Thoracic aorta (tissue), 2 donors: ENCODE results near the gene OR52E1. TPM values are rescaled to one million over a fixed set of nuclear protein-coding genes. Genes with fewer than 3 reads are reported as not detected.
"Not testable (repeated sequence)": the region's sequence is repeated elsewhere in the genome, so short reads cannot be mapped to it uniquely, and the experiment has no call there.

Experiments used
- ATAC-seq: fragments of 150-250 bp; one replicate; pipeline ENCODE4 v1.8.0; 2017; ENCODE audit warnings: low read depth; ENCODE audit not compliant: insufficient number of reproducible peaks, low FRiP score
- DNase-seq: peaks from one replicate; pipeline ENCODE4 v3.0.0-alpha.2; 2020; ENCODE audit warnings: low spot score
- H3K27ac ChIP-seq, 2 donors: fragments of 200-600 bp; sonication (generic); 1 replicate in 1 of 2; 2 replicates in 1 of 2; pipeline ENCODE4 v1.5.1; 2016; ENCODE audit warnings: mild to moderate bottlenecking in 2 of 2, moderate library complexity in 2 of 2
- H3K27me3 ChIP-seq: fragments of 200-600 bp; sonication (generic); replicated peaks from 2 replicates; pipeline ENCODE4 v1.6.0; 2016; ENCODE audit warnings: mild to moderate bottlenecking; ENCODE audit not compliant: insufficient read depth
- H3K36me3 ChIP-seq: fragments of 200-600 bp; sonication (generic); one replicate; pipeline ENCODE4 v1.5.1; 2016
- H3K4me1 ChIP-seq, 2 donors: fragments of 200-600 bp; sonication (generic); 1 replicate in 1 of 2; 2 replicates in 1 of 2; pipeline versions ENCODE4 v1.5.1 to v1.6.0; 2016; ENCODE audit warnings: low read depth in 2 of 2, mild to moderate bottlenecking in 1 of 2; ENCODE audit not compliant: control insufficient read depth in 1 of 2
- H3K4me3 ChIP-seq: fragments of 200-600 bp; sonication (generic); 2 replicates; pipeline ENCODE4 v1.5.1; 2016; ENCODE audit warnings: mild to moderate bottlenecking
- H3K9me3 ChIP-seq: fragments of 200-600 bp; sonication (generic); 2 replicates; pipeline ENCODE4 v1.5.1; 2016
- CTCF ChIP-seq: fragments of 200-600 bp; sonication (generic); IDR thresholded peaks from one replicate; pipeline ENCODE4 v1.5.1; 2019; ENCODE audit warnings: antibody characterized with exemption
- total RNA-seq, 2 donors: library from RNA; depleted of rRNA; stranded (reverse); fragments of >200 nt; gene quantifications; one replicate each; pipeline versions ENCODE4 v1.1.0 to v1.2.3, GENCODE V29; 2016

Gene OR52E1
- total RNA-seq, 2 donors from 2014 or later: not detected

GRCh38 chr11:5040876-5041275 is 28.5 kb upstream of the OR52E1 start:
- ATAC-seq (no peak), DNase-seq (no peak)
- no peak for TF ChIP-seq CTCF

GRCh38 chr11:5042091-5042490 is 27.3 kb upstream of the OR52E1 start:
- DNase-seq (no peak), ATAC-seq (no peak)
- no peaks in the 10 kb centered on the region for H3K36me3 ChIP-seq
- H3K9me3 ChIP-seq: no peaks in the 10 kb centered on the region
- no peak for TF ChIP-seq CTCF
- no peaks in the 10 kb centered on the region for H3K27me3 ChIP-seq
- H3K4me1 ChIP-seq: no peaks in the 10 kb centered on the region
- H3K4me3 ChIP-seq: no peak overlapping the region
- no peak overlapping the region for H3K27ac ChIP-seq

More at GRCh38 chr11:5040876-5041275, 28.5 kb upstream of the OR52E1 start:
- no peak overlapping the region for H3K4me3 ChIP-seq
- no peaks in the 10 kb centered on the region for H3K9me3 ChIP-seq
- no peaks in the 10 kb centered on the region for H3K27me3 ChIP-seq
- no peaks in the 10 kb centered on the region for H3K4me1 ChIP-seq
- no peaks in the 10 kb centered on the region for H3K36me3 ChIP-seq
- no peak overlapping the region for H3K27ac ChIP-seq

- DNase-seq (no peak), ATAC-seq (no peak)
- Histone ChIP-seq H3K36me3 (no peaks in the 10 kb centered on the region), H3K4me1 (no peaks in the 10 kb centered on the region), H3K4me3 (no peak overlapping the region), H3K9me3 (no peaks in the 10 kb centered on the region), H3K27ac (no peak overlapping the region), H3K27me3 (no peaks in the 10 kb centered on the region)
- no peak for TF ChIP-seq CTCF
Measured at GRCh38 chr11:5043380-5043779, 26.0 kb upstream of the OR52E1 start.

GRCh38 chr11:5046226-5046625 is 23.1 kb upstream of the OR52E1 start, which contains the start of gene OR52J3:
TSS of gene OR52J3 (plus strand) at chr11:5046526. CDS start at chr11:5046526, 0 bp downstream.
- no peak for DNase-seq
- no peak for TF ChIP-seq CTCF
- Histone ChIP-seq H3K27ac (no peak within 1 kb of the TSS), H3K4me1 (no peaks in the 10 kb centered on the region), H3K9me3 (no peaks in the 10 kb centered on the region), H3K4me3 (no peak within 1 kb of the TSS), H3K36me3 (no peaks in the 10 kb centered on the region), H3K27me3 (no peaks in the 10 kb centered on the region)
- no peak for ATAC-seq

GRCh38 chr11:5046754-5047330 is 22.5 kb upstream of the OR52E1 start:
- Histone ChIP-seq H3K4me1 (no peaks in the 10 kb centered on the region), H3K9me3 (no peaks in the 10 kb centered on the region), H3K36me3 (no peaks in the 10 kb centered on the region), H3K27ac (no peak overlapping the region), H3K27me3 (no peaks in the 10 kb centered on the region), H3K4me3 (no peak overlapping the region)
- no peak for ATAC-seq
- no peak for DNase-seq
- TF ChIP-seq CTCF: no peak

- not testable (repeated sequence) for H3K9me3 ChIP-seq, H3K4me3 ChIP-seq, H3K27ac ChIP-seq, H3K4me1 ChIP-seq, H3K36me3 ChIP-seq, DNase-seq, H3K27me3 ChIP-seq
- ATAC-seq: peak; percentile 6
Measured at GRCh38 chr11:5058679-5059078, 10.7 kb upstream of the OR52E1 start.
